GM19099 (cell line): ENCODE data around the gene SLC25A11.

Experiments used
- POLR2A ChIP-seq: IDR thresholded peaks from 3 replicates; pipeline ENCODE4 v1.6.1; 2011; ENCODE audit warnings: low read depth; ENCODE audit not compliant: insufficient read length; ENCODE audit errors: extremely low read depth

SLC25A11 gene

GRCh38 chr17:4913994-4914393 lies 25.9 kb downstream of the SLC25A11 start:
- TF ChIP-seq POLR2A = no peak

DNA sequence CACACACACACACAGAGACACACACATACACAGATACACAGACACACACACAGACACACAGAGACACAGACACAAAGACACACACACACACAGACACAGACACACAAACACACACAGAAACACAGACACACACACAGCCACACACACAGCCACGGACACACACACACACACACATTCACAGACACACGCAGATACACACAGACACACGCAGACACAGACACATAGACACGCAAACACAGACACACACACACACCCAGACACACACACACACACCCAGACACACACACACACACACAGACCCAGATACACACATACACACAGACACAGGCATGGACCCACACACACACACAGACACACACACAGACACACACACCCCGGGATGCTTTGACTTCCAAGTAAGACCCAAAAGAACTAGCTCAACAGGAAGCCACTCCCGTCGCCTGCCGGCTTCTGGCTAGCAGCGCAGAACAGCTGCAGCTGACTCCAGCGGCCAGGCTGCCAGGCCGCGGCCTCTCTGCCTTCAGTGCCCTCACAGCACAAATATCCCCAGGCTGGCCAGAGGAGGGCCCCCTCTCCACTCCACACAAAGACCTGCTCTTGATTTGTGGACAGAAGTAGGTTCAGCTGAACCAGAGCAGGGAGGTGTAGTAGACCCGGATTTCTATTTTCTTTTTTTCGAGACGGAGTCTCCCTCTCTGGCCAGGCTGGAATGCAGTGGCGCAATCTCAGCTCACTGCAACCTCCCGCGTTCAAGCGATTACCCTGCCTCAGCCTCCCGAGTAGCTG lies 30.9 kb downstream of the SLC25A11 start:
- no peak for TF ChIP-seq POLR2A

DNA sequence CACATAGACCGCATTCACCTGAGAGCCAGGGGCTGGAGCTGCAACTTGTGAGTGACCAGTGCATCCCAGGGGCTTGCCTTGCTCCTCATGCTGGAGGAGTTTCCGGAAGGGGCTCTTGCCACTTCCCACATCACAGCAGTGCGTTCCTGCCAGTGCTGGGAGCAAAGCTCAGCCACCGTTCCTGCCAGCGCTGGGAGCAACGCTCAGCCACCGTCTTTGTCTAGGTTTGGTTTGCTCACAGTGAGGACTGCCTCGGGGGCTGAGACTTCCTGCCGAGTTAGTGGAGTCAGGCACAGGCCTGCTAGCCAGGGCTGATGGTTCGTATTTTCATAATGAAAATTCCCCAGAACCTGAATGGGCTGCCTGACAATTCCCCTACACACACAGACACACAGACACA lies 31.5 kb downstream of the SLC25A11 start:
- TF ChIP-seq POLR2A = no peak

DNA sequence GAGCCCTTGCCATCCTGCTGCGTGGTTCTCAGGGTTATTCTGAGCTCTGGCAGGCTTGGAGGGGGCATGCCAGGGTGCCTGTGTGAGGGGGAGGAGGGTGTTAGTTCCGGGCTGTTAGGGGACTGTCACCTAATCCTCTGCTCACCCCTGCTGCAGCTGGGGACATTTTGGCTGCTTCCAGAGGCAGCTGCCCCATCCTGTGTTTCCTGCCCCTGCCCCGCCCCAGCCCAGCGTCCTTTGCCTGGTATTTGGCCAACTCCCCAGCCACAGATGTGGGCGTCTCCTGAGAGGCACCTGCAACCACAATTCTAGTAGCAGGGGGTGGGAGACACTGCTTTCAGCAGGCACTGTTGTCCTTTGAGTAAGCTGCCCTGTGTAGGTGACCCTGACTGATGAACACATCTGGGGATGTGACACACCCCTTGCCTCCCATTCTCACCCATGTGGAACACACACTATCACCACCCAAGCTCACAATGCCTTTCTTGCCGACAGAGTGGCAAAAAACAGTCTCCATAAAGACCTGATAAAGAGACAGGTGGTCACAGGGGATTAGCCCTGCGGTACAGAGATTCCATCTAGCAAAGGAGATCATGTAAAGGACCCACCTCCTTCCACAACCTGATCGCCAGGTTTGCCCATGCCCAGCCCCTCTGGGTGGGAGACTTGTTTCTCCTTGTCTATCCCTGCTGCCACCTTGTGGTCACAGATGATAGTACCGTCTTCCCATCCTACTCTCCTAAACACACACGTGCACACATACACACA lies 36.6 kb downstream of the SLC25A11 start, which contains the start of gene CHRNE:
Gene CHRNE (minus strand): TSS at position 48 of the 768 bp plus-strand sequence. CDS start 35 bp downstream, at position 13.
- TF ChIP-seq POLR2A = no peak

- TF ChIP-seq POLR2A = no peak
Measured at GRCh38 chr17:4902540-4902939, 37.3 kb downstream of the SLC25A11 start.

- TF ChIP-seq POLR2A = no peak
Measured at GRCh38 chr17:4901648-4902344, 38.0 kb downstream of the SLC25A11 start.

DNA sequence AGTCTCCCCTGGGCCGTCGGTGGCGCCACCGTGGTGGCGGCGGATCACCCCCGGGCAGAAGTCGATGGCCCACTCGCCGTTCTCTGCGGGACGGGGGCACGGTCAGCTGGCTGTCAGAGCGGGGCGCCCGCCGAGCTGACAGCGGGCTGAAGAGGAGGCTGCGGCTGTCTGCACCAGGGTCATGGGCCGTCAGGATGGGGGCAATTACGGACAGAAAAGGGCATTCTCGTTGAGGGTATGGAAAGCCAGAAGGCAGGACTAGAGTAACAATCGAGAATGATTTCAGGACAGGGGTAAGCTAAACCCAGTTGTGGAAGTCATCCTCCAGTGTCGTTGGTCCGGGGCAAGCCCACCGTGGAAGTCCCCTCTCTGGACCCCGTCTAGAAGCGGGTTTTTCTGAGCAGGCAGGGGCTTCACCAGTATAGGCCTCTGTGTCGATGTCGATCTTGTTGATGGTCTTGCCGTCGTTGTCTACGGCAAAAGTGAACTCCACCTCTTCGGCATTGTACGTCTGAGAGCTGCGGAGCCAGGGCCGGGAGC lies 38.7 kb downstream of the SLC25A11 start:
- TF ChIP-seq POLR2A = no peak

DNA sequence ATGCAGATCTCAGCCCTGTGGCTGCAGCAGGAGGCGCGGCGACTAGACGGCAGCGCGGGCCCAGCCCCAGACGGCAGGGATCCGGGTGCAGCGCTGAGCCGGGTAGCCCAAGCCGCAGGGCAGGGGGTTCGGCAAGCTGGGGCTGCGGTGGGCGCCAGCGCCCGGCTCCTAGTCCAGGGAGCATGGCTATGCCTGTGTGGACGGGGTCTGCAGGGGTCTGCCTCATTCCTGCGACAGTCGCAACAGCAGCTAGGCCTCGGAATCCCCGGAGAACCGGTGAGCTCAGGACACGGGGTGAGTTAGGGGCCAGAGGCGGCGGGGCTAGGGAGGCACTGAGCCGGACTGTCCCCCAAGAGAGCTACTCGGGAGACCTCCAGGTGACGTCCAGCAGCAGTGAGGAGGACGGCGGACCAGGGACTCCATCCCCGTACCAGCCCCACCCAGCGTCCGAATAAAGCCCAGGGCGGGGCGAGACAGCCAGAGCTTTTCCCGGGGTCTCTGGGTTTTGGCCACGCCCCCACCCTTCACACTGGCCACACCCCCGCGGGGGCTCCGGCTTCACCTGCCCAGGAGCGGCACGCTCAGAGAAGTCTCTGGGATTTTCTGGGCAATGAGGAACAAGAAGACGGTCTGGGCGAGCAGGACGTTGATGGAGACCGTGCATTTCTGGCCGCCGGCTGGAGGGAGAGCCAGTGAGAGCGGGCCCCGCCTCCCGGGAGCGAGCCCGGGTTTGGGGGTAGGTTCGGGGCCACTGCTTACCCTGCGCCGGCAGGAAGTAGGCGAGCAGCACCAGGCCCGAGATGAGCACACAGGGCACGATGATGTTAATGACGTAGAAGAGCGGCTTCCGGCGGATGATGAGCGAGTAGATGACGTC lies 39.4 kb downstream of the SLC25A11 start:
- no peak for TF ChIP-seq POLR2A

- TF ChIP-seq POLR2A = no peak
Measured at GRCh38 chr17:4899341-4900230, 40.3 kb downstream of the SLC25A11 start, which contains the start of gene C17orf107. TSS of gene C17orf107 (plus strand) at chr17:4899536. CDS start at chr17:4899763, 227 bp downstream.

DNA sequence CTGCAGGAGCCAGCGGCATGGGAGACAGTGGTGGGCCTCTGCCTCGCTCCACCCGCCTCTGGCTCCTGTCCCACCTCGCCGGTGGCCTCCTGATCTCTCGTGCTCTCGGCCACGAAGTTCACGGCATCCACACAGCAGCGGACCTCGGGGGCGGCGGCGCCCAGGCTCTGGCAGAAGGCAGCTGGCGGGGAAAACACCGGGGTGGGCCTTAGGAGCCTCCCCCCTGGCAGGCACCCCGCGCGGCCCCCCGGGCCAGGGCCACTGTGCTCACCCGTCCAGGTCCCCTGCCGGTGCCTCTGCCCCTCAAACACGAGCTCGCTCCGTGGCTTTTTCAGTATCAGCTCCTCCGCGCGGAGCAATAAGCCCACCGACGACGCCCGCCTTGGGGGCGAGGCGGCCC lies 40.9 kb downstream of the SLC25A11 start:
- TF ChIP-seq POLR2A = no peak

GRCh38 chr17:4898351-4898750 lies 41.5 kb downstream of the SLC25A11 start:
- no peak for TF ChIP-seq POLR2A

GRCh38 chr17:4897785-4898184 lies 42.1 kb downstream of the SLC25A11 start:
- no peak for TF ChIP-seq POLR2A

GRCh38 chr17:4897198-4897687 lies 42.6 kb downstream of the SLC25A11 start:
- TF ChIP-seq POLR2A = no peak
